ENCODE measurements around the gene TSPAN9.

Gene TSPAN9

GRCh38 chr12:3187846-3188770, 110.9 kb downstream of the TSPAN9 start:
- no peak for DNase-seq (ENCODE audit: low spot score)

DNA sequence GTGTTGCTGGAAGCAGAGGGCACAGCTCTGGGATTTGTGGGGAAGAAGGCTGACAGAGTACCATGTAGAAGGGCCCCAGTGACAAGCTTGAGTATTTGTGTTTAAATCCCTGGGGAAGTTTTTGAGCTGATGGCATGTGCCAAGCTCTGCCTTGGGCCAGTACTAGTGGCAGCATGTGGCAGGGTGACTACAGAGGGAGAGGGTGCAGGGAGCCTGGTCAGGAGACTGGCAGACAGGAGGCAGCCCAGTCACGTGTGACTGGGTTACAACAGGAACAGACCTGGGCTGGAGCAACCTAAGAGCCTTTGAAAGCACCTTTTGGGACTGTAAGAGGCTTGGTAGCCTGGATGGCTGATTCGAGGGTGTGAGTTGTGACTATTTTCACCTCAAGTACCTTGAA, 112.1 kb downstream of the TSPAN9 start:
- no peak for DNase-seq (ENCODE audit: low spot score)

DNA sequence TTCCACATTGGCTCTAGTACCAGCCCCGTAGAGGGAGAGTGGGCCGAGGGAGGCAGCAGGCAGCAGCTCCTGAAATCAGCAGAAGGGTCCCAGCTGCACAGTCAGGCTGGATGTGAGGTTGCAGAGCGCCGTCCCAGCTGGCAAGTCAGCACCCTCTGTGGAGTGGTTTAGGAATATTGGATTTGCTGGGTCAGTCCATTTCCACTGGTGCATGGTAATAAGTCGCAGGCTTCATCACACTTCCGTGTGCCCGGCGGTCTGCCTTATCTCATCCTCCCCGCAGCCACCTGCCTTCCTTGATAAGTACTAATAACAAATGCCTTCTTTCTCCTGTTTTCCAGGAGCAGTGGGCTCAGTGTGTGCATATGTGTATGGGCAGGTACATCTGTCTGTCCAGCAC, 112.9 kb downstream of the TSPAN9 start:
- DNase-seq (ENCODE audit: low spot score), result no peak

- DNase-seq (ENCODE audit: low spot score), result no peak
These were observed 114.3 kb downstream of the TSPAN9 start for GRCh38 chr12:3191450-3191849.

DNA sequence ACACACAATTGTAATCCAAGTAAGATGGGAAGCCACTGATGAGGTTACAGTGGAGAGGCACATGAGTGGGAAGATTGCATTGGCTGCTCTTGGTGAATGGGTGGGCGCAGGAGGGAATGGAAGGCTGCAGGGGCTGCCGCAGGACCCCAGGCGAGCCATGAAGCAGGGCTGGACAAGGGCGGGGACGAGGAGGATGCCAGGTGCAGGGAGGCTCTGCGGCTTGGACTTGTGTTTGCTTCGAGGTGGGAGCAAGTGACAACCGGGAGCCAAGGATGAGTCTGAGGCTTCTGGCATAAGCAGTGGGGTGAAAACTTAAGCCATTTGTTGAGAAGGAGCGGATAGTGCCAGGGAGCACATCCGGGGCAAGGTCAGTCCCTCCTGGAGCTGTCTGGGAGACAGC, 115.0 kb downstream of the TSPAN9 start:
- DNase-seq (ENCODE audit: low spot score), result no peak

GRCh38 chr12:3193131-3193530, 116.0 kb downstream of the TSPAN9 start:
- no peak for DNase-seq (ENCODE audit: low spot score)

DNA sequence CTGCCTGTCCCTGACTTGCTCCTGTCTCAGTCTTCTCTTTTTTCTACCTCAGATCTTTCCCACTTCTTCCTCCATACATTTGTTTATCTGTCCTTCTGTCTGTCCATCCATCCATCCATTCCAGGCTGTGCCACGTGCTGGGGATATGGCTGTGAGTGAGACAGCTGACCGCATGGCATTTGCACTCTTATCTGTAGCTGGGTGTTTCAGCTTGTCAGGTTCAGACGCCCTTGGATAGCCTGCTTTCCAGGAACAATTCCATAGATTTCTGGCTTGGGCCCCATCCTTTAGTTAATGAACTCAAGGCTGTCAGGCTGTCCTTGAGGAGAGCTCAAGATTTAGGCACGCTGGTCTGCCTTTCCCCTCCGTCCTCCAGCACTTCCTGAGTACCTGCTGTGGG, 116.6 kb downstream of the TSPAN9 start:
- no peak for DNase-seq (ENCODE audit: low spot score)

DNA sequence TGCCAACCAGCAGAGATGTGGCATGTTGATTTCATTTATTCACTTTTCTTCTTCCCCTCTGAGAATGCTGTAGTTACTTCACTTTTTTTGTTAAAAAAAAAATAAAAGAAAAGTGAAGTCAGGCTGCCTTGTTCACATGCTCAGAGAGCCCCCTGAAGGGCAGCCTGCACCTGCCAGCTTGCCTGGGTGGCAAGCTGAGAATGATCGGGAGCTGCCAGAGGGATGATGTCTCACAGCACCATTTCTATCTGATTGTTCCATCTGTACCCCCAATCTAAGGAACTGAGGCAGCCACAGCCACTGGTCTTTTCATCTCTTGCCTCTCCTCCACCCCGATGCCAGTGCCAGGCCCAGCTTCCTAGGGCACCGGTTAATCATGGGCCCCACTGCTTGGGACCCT, 118.2 kb downstream of the TSPAN9 start:
- no peak for DNase-seq (ENCODE audit: low spot score)

DNA sequence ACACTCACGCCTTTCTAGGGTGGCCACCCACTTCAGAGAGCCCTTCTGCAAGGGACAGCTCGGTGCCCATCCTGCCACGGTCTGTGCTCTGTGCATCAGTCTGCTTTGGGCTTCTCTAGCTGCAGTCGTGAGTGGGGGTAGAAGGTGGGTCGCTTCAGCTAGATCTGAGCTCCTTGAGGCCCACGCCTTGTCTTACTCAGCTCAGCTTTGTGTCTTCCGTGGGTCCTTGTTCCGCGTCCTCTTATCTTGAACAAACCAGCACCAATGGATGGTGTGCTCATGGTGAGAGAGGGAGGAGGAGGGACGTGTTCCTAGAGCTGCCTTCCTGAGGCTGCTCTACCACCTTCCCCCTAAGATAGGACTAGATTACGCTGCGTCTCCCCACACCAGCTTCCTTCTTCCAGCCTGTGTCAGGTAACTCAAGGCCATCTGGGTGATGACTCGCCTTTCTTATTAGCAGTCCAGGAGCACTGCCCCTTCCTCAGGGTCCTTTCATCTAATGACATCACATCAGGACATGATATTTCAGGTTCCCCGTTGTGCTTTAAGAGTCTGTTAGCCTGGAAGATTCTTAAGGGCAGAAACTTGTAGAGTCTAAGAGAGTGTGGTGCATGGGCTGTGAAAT, 118.8 kb downstream of the TSPAN9 start:
- no peak for DNase-seq (ENCODE audit: low spot score)

DNA sequence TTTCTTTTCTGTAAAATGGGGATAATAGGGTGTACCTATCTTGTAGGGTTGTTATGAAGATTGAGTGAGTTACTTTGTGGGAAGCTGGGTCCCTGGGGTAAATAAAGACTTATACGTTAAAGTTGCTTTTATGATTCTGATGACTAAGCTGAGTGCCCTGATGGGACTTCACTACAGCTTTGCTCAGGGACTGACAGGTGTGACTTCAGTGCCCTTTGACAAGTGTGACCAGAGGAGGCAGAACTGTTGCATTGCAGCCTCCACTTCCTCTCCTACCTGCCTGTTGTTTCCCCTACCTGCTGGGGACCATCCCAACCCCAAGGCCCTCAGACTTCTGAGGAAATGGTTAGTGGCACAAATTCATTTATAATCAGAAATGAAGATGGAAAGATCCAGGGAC, 119.3 kb downstream of the TSPAN9 start:
- DNase-seq (ENCODE audit: low spot score), result no peak

GRCh38 chr12:3197131-3197818, 120.1 kb downstream of the TSPAN9 start:
- no peak for DNase-seq (ENCODE audit: low spot score)

DNA sequence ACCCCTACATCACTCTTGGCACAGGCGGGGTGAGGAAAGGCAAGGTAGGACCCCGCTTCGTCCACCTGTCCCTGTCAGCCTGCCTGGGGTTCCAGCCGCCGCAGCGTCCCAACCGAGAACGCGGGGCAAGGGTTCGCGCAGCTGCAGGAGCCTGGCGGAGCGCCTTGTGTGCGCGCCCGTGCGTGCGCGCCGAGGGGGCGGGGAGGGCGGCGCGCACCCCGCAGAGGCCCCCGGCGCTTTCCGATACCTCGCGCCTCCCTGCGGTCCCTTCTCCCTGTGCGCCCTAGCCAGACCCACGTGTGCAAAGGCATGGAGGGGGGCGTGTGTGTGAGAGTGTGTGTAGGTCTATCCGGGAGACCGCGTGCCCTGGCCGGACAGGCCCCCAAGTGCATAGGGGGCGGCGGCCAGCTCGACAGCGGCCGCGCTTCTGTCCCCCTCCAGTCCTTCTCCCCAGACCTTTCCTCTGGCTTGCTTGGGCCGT, 122.4 kb downstream of the TSPAN9 start:
- peak; percentile 50 for DNase-seq (ENCODE audit: low spot score)

DNA sequence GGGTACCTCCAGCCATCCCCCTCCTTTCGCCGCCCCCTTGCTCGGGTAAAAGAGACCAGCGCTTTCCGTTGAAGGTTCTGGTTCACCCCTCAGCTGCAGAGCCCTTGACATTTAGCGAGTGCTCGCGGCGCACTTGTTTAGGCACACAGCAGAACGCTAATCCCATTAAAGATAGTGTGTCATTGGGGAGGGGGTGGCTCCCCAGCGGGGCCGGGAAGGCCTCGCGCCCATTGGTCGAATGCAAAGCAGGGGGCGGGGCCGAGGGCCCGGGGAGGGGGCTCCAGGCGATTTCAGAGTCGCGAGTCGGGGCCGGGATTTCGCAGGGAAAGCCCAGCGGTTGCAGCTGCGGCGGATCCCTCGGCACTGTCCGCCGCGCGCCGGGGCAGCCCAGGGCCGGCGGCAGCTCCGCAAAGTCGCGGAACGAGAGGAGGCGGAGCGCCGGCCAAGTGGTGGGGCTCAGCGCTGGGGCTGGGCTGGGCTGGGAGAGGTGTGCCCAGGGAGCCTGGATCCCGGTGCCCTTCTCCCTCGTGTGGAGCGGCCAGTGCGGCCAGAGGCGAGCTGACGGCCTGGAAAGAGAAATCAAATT, 122.9 kb downstream of the TSPAN9 start:
- DNase-seq (ENCODE audit: low spot score), result peak; percentile 77

GRCh38 chr12:3200814-3201233, 123.6 kb downstream of the TSPAN9 start:
- DNase-seq (ENCODE audit: low spot score), result peak; percentile 45

DNA sequence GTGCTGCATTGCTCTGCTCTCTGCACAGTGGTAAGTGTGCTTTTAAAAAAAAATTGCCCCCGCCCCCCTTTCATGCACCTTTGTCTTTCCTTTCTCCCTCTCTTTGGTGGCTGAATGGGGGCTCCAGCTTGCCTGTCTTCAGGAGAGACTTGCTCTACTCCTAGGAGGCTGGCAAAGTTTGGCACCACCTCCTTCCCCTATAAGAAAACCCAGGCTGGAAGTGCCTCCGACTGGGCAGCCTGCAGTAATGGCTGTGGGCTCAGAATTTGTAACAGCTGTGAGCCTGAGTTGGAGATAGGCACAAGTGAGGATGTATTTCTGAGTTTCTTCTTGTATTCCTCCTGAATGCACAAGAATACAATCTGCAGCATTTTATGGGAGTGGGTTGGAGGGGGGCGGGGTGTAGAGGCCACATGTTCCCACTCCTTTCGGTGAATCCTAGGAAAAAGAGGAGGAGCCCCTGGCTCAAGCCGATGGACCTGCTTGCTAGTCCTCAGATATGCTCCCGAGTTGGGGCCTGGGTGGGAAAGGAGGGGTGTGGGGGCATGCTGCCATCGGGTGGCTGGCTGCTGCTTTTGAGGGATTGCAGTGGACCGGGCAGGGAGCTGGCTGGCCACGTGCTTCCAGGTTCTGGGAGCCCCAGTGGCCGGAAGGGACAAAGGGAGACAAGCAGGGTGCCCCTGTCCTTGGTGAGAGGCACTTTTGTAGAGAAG, 124.3 kb downstream of the TSPAN9 start:
- no peak for DNase-seq (ENCODE audit: low spot score)

GRCh38 chr12:3202096-3202495, 124.9 kb downstream of the TSPAN9 start:
- DNase-seq (ENCODE audit: low spot score), result no peak

DNA sequence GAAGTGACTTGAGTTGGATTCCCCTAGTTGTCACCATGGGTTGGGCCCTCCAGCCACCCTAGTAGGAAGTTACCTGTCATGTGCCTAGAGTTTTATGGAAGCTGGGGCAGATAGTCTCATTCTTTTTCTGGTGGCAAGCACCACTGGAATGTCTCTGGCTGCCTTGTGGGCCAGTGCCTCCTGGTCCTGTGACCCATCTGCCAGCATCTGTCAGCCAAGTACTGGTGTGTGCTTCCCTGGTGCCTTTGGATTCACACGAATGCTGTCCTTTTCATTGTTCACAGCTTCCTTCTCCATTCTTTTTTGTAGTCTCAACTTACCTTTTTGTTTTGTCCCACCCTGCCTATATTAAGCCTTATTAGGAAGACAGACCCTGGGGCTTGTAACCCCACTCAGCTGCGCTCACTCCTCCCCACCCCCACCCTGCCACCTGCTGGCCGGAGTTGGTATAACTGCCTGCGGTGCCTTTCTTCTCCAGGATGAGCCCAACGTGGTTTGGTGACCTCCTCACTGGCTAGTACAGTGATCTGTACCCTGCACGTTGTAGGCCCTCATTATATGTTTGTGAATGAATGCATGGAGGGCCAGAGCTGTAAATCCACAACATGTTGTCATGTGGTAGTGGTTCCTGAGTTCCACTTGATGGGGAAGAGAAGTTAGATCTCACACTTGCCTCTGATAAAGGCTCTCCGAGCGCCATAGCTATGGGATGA, 125.7 kb downstream of the TSPAN9 start:
- DNase-seq (ENCODE audit: low spot score), result peak; percentile 88

- no peak for DNase-seq (ENCODE audit: low spot score)
These were observed 126.5 kb downstream of the TSPAN9 start for GRCh38 chr12:3203713-3204112.

DNA sequence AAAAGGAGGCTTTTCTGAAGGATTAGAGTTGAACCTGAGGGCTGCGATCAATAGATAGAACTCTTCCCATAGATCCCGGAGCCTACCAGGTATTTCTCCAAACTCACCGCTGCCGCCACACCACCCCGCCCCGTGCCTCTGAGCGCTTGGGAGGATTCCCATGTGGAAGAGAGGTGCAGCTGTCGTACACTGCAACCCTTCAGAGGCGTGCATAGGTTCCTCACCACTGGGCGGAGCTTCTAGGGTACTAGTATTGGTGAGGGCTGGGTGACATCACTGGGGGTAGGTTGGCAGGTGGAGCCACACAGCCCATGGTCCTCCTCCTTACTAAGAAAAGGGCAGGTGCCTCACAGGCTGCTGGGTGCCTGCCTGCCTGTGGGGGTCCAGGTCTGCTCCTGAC, 127.0 kb downstream of the TSPAN9 start:
- no peak for DNase-seq (ENCODE audit: low spot score)

GRCh38 chr12:3204730-3205531, 127.8 kb downstream of the TSPAN9 start:
- DNase-seq (ENCODE audit: low spot score), result no peak
